Mononuclear cell (primary cell): ENCODE data around the gene ZNF69. TPM values are rescaled to one million over a fixed set of nuclear protein-coding genes. Genes with fewer than 3 reads are reported as not detected.
A peak's percentile ranks its signal among the peaks of the same experiment; 100 is the strongest.
"Not testable (repeated sequence)": the region's sequence is repeated elsewhere in the genome, so short reads cannot be mapped to it uniquely, and the experiment has no call there.

ENCODE experiments used
- H3K27me3 ChIP-seq: 2 replicates; pipeline ENCODE4 v1.6.0; 2011; ENCODE audit warnings: low read length, control low read depth; ENCODE audit not compliant: insufficient read depth
- H3K4me1 ChIP-seq: 2 replicates; pipeline ENCODE4 v1.5.1; 2011; ENCODE audit warnings: mild to moderate bottlenecking, low read length, control low read depth; ENCODE audit not compliant: insufficient read depth
- H3K4me3 ChIP-seq: 2 replicates; pipeline ENCODE4 v1.5.1; 2011; ENCODE audit warnings: mild to moderate bottlenecking, low read length, moderate library complexity
- H3K9me3 ChIP-seq: 2 replicates; pipeline ENCODE4 v1.5.1; 2011; ENCODE audit warnings: low read depth, mild to moderate bottlenecking, control low read depth, low read length
- total RNA-seq: library from RNA; depleted of rRNA; stranded (reverse); fragments of >200 nt; gene quantifications from one replicate; pipeline ENCODE4 v1.2.3, GENCODE V29; 2012

ZNF69 gene
- total RNA-seq = 2.3 TPM

GRCh38 chr19:11887611-11888531 lies at the start of gene ZNF69:
Gene ZNF69 (plus strand): TSS chr19:11887782. CDS start chr19:11887924, 142 bp downstream.
- Histone ChIP-seq H3K4me3 (peak within 1 kb of the TSS; percentile 69), H3K4me1 (peaks cover 18% of the 10 kb centered on the region), H3K9me3 (no peaks in the 10 kb centered on the region), H3K27me3 (no peaks in the 10 kb centered on the region)

GRCh38 chr19:11843722-11844121 lies 43.9 kb upstream of the ZNF69 start:
- Histone ChIP-seq H3K4me1 (peaks cover 8% of the 10 kb centered on the region), H3K4me3 (no peak overlapping the region), H3K27me3 (no peaks in the 10 kb centered on the region), H3K9me3 (no peaks in the 10 kb centered on the region)

- H3K4me1 ChIP-seq = peaks cover 23% of the 10 kb centered on the region
- not testable (repeated sequence) for H3K27me3 ChIP-seq, H3K9me3 ChIP-seq, H3K4me3 ChIP-seq
Measured at GRCh38 chr19:11847615-11848014, 40.0 kb upstream of the ZNF69 start.

GRCh38 chr19:11848200-11848593 lies 39.4 kb upstream of the ZNF69 start:
- no peaks in the 10 kb centered on the region for H3K27me3 ChIP-seq
- H3K9me3 ChIP-seq = no peaks in the 10 kb centered on the region
- peaks cover 23% of the 10 kb centered on the region for H3K4me1 ChIP-seq
- H3K4me3 ChIP-seq = peak overlapping the region; percentile 55

GRCh38 chr19:11848594-11849469 lies 38.8 kb upstream of the ZNF69 start, which contains the start of gene ZNF439:
Gene ZNF439 (plus strand): TSS chr19:11848726. CDS start chr19:11848868, 142 bp downstream.
- peaks cover 23% of the 10 kb centered on the region for H3K4me1 ChIP-seq
- H3K4me3 ChIP-seq = peak within 1 kb of the TSS; percentile 55
- no peaks in the 10 kb centered on the region for H3K27me3 ChIP-seq
- H3K9me3 ChIP-seq = no peaks in the 10 kb centered on the region

GRCh38 chr19:11850289-11850688 lies 37.3 kb upstream of the ZNF69 start:
- not testable (repeated sequence) for H3K9me3 ChIP-seq, H3K4me3 ChIP-seq, H3K27me3 ChIP-seq
- peaks cover 23% of the 10 kb centered on the region for H3K4me1 ChIP-seq

- no peak overlapping the region for H3K4me3 ChIP-seq
- H3K4me1 ChIP-seq = peaks cover 18% of the 10 kb centered on the region
- no peaks in the 10 kb centered on the region for H3K27me3 ChIP-seq
- H3K9me3 ChIP-seq = peaks cover 7% of the 10 kb centered on the region
Measured at GRCh38 chr19:11853358-11853757, 34.2 kb upstream of the ZNF69 start.

- H3K27me3 ChIP-seq = no peaks in the 10 kb centered on the region
- H3K4me3 ChIP-seq = no peak overlapping the region
- peaks cover 25% of the 10 kb centered on the region for H3K9me3 ChIP-seq
- H3K4me1 ChIP-seq = no peaks in the 10 kb centered on the region
Measured at GRCh38 chr19:11856596-11857250, 30.9 kb upstream of the ZNF69 start.

GRCh38 chr19:11860721-11861120 lies 26.9 kb upstream of the ZNF69 start:
- Histone ChIP-seq H3K4me1 (no peaks in the 10 kb centered on the region), H3K27me3 (no peaks in the 10 kb centered on the region), H3K9me3 (peaks cover 50% of the 10 kb centered on the region), H3K4me3 (no peak overlapping the region)

- Histone ChIP-seq H3K9me3 (peaks cover 54% of the 10 kb centered on the region), H3K27me3 (no peaks in the 10 kb centered on the region), H3K4me3 (no peak overlapping the region), H3K4me1 (no peaks in the 10 kb centered on the region)
Measured at GRCh38 chr19:11861301-11861700, 26.3 kb upstream of the ZNF69 start.

- not testable (repeated sequence) for H3K27me3 ChIP-seq, H3K4me3 ChIP-seq, H3K4me1 ChIP-seq
- H3K9me3 ChIP-seq = peaks cover 66% of the 10 kb centered on the region
Measured at GRCh38 chr19:11867766-11868165, 19.8 kb upstream of the ZNF69 start.

- H3K27me3 ChIP-seq = no peaks in the 10 kb centered on the region
- H3K4me1 ChIP-seq = no peaks in the 10 kb centered on the region
- no peak overlapping the region for H3K4me3 ChIP-seq
- peaks cover 66% of the 10 kb centered on the region for H3K9me3 ChIP-seq
Measured at GRCh38 chr19:11868188-11868587, 19.4 kb upstream of the ZNF69 start.

- Histone ChIP-seq H3K4me3 (no peak overlapping the region), H3K9me3 (peaks cover 33% of the 10 kb centered on the region), H3K4me1 (no peaks in the 10 kb centered on the region), H3K27me3 (no peaks in the 10 kb centered on the region)
Measured at GRCh38 chr19:11872624-11873023, 15.0 kb upstream of the ZNF69 start.

GRCh38 chr19:11873762-11874161 lies 13.8 kb upstream of the ZNF69 start:
- H3K9me3 ChIP-seq = peaks cover 21% of the 10 kb centered on the region
- no peaks in the 10 kb centered on the region for H3K4me1 ChIP-seq
- H3K4me3 ChIP-seq = no peak overlapping the region
- no peaks in the 10 kb centered on the region for H3K27me3 ChIP-seq
